HG03066 (cell line): ENCODE results near the gene INHBA.

Experiments used
- ATAC-seq: cut with Tn5 transposase; IDR thresholded peaks from one replicate; pipeline ENCODE4 v1.9.1; 2021; ENCODE audit warnings: low read depth; ENCODE audit not compliant: unreplicated experiment

Gene INHBA

DNA sequence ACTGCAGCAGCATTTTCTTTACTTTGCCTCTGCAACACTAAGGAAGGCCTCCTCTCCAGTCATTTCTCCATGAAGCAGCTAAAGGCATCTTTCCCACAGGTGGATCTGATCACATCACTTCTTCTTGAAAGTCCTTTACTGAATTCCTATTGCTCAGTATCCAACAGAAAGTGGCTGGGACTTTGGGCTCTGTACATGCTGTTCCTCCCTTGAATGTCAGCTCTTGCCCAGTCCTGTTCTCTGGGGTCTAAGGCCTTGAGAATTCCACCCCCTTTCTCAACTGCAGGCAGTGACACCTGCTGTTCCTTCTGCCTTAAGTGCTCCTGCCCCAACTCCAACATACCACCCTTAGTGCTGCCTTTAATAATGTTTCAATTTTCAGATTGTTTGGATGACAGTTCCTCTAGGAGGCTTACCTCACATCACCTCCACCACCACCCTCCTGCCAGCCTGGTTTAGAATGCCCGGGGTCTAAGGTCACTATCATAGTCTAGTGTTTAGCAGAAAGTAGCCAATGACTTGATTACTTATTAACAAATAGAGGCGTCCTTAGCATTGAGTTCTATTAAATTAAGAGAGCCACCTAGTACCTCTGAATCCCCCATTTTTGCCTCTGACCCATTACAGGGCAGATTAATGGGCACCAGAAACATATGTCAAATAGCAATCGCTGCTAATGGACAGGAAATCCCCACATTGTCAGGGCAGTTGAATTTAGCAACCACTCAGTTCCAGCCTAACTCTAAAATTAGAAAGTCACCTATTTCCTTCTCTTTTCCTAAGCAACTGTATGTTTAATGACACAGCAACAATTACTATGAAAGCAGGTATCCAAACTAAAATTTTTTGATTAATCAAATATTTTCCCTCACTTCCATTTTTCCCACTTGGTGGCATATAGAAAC lies 11.4 kb downstream of the INHBA start:
- ATAC-seq: no peak

DNA sequence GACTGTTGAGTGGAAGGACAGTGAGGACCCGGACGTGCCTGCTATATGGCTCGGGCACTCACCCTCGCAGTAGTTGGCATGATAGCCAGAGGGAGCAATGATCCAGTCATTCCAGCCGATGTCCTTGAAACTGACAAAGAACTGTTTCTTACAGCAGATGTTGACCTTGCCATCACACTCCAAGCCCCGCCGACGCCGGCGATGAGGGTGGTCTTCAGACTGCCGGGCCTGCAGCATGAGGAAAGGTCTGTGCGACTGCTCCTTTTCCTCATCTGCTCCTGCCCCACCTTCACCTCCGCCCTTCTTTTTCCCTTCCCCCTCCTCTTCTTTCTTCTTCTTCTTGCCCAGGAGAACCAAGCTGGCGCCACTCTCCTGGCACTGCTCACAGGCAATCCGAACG lies 13.1 kb downstream of the INHBA start:
- no peak for ATAC-seq

DNA sequence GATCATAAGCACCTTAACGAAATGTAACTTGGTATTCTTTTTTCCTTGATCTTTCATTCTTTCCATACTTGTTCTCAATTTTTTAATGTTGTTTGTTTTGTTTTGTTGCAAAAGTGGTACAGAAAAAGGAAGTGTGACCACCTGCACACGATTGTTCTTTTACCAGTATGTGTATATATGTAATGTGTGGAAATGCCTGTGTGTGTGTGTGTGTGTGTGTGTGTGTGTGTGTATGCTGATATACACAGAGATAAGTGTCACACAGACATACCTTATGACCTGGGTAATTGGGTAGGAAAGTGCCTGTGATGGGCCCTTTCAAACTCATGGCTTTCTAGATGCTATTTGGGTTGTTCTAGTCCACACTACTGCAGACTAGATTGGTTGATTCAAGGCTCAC lies 14.0 kb downstream of the INHBA start:
- ATAC-seq: no peak

DNA sequence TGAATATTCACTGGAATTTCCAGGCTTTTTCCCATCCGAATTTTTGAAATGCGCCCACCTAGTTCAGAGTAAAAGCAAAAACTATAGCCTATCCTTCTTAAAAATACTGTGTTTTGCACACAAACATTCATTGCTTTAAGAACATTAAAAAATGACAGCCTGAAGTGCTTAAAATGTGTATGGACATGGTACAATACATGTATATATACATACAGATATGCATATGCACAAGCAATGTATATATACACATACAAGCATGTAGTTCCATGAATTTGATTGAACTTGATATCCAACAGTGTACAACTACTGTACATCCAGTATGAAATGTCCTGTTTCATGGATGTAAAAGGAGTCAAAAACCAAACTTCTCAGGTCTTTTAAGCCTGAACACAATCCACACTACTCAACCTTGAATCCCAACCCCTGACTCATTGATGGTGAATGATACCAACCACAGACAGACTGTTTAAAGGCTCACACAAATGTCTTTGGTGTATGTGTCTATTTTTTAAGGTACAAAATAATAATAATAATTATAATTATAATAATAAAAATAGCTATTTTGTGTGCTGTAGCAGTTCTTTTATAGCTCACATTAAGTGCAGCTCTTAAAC lies 14.8 kb downstream of the INHBA start:
- ATAC-seq: no peak

DNA sequence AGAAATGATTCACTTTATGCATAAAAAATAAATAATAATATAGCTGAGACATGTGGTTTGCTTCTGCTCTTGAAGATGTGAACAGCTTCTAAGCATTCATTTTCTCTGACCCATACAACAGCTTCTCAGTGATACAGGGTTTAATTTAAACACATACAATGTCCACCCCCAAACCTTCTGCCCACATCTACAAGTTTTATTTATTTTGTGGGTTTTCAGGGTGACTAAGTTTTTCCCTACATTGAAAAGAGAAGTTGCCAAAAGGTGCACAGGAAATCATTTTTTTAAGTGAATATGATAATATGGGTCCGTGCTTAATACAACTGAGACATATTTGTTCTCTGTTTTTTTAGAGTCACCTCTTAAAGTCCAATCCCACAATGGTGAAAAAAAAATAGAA lies 17.2 kb downstream of the INHBA start:
- ATAC-seq: no peak

DNA sequence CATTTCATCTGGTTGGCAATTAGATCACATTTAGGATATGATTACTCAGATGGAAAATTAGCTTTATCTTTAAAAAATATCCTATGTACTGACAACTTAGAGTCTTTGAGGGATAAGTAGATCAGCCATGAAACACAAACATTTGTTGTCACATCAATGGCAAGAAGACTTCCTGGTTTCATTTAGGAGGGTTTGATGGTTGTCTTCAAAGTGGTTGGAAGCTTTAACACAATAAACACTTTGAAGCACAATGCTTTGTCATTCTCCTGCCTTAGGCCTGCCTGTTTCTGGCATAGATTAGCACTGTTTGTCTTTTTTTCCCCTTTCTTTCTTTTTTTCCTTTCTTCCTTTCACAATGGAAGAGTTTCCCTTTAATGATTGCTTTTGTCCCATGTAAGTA lies 20.5 kb downstream of the INHBA start:
- ATAC-seq: no peak

DNA sequence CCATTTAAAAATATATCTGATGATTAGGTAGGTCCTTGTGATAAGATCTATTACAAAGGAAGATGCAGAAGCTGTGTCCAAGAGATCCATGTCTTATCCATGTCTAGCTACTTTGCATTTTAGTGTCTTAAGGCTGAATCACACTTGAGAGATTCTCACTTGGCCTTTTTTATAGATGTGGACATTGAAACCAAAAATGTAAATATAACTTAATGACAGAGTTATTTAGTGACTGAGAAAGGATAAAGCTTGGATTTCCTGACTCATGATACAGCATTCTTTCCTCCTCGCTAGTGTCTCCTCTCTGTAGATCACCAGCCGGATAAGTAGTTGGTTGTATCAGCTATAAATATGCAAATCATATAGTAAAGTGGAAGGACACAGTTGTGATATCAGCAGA lies 23.3 kb downstream of the INHBA start:
- no peak for ATAC-seq

DNA sequence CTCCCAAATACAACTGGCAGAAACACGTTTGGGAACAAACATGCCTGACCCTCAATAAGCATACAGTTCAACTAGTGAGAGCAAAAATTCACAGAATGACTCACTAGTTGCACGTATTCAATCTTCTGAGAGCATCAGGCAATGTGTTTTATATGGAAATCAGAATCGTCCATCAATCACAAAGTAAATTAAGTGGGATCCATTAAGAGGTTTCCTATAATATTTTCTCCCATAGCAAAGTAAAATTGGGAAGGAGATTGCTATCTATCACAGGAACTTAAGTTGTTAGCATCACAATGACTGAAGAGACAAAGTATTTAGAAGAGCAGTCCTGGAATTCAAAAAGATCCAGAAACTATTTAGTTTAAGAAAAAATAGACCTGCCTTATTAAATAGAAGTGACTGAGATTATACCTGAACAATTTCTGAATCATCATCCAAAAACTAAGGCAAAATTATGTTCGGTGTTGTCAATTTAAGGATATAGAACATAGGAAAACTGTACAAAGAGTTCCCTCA lies 28.3 kb downstream of the INHBA start:
- ATAC-seq: no peak

DNA sequence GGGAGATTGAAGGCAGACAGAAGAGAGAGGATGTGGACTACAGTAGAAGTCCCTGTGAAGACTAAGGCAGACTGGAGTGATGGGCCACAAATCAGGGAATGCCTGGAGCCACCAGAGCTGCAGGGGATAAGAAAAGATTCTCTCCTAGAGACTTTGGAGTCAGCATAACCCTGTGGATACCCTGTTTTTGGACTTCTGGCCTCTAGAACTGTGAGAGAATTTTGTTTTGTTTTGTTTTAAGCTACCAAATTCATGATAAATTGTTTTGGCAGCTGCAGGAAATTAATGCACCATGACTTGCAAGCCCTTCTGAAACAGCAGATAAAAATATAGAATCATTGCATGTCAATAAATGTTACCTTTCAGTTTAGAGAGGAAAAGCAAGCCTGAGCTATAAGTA lies 41.3 kb downstream of the INHBA start:
- no peak for ATAC-seq

DNA sequence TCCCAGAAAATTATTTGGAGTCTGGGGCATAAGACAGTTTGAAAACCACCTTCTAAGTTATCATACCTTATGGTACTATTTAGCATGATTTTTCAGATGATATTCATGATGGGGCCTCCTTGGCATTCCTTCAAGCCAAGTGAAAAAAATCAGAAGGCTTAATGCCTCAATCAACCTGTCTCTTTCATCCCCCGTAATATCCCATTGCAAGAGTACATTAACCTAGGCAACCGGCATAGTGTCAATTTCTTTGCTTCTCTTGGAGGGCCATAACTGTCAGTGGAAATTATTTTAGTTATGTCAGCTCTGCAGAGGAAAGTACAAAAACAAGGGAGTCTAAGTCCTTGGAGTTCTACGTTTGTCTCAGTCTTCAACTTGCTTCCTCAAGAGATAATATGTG lies 43.4 kb downstream of the INHBA start:
- no peak for ATAC-seq

DNA sequence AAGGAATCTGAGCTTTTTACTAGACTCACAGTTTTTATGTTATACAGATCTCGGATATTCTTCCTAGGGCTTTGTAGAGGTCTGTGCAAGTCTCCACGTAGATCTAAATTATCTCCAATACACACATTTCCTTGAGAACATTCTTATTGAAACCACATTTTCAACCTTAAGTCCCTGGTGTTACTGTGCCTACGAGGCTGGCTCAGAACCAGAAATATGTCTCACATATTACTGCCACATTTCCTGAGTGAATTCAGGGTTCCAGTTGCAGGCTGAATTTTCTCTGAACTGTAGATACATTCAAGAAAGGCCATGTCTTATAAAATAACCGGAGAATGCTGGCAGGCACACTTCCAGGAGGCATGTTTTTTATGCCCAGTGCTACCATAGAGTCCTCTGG lies 46.5 kb downstream of the INHBA start:
- no peak for ATAC-seq

DNA sequence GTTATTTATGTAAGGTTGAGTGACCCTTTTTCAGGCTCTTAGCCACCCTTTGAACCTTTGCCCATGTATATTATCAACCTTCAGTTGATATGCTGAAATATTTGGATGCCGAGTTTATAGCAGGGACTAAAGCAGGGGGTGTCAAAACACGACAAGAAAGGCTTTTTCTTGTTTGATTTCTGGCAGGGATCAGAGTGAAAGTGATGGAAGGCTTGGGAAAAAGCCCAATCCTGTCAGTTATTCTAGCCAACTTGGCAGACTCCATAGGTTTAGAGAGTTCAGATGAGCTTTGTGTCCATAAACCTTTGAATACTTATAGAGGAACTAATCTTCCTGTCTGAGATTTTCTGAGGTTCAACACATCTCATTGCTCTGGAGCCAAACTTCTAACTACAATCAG lies 47.5 kb downstream of the INHBA start:
- ATAC-seq: no peak

DNA sequence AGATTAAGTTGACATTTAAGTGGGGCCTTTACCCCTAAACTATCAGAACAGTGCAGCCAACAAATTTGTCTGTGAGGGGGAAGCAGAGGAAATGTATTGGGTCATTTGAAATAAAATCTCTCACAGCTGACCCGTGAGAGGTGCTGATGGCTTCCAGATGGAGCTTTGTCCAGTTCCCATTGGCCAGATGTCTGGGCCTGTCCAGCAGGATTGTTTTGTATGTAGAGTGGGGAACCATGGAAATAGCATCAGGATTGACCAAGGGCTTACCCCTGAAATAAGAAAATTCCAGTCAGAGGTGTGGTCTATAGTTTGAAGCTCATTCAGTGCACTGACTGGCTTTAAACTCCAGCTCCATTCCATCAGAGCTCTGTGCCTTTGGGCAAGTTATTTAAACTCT lies 50.6 kb downstream of the INHBA start:
- no peak for ATAC-seq

DNA sequence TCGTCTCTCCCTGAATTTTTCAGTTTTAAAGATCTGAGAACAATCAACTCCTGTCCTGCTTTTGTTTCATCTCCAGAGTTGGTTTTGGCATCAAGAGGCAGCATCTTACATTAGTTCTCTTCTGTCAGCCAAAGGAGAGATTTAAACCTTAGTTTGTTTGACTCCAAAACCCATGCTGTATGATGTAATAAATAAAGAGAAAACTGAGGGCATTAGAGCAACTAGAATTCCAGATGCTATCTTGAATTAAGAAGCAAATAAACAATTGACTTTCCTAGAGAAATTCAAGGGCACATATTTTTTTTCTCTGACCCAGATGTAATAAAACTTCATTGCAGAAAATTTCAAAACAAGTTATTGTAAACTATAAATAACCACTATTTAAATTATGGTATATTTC lies 54.4 kb downstream of the INHBA start:
- ATAC-seq: no peak

DNA sequence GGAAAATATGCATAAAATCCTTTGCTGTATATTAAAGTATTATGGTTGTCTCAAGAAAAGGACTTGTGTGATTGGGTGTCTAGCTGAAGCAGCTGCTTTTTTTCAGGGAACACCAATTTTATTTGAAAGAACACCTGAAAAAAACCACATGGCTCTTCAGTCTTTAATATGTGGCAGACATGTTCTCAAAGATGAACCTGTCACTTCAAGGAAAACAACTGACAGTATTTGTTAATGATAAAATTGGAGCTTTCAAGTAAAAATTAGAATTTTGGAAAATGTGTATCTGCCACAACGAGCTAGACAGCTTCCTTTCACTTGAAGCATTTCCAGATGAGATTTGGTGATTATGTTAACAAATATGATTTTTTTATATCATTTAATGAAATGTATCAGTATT lies 59.3 kb downstream of the INHBA start:
- no peak for ATAC-seq

DNA sequence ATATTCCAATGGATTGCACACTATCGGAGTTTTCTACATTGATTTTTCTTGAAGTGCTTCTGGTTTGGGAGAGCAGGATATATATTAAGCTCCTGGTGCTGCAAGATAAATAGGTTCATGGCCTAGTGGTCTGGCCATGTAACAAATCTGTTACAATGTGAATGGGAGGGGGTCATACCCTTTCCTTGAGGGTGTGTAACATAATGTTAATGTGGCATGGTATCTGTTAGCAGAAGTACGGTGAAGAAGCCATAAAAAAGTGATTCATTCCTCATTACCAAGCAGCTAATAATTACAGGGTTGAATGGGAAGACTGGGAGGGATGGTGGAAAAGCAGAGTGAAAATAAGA lies 61.2 kb downstream of the INHBA start:
- ATAC-seq: no peak

DNA sequence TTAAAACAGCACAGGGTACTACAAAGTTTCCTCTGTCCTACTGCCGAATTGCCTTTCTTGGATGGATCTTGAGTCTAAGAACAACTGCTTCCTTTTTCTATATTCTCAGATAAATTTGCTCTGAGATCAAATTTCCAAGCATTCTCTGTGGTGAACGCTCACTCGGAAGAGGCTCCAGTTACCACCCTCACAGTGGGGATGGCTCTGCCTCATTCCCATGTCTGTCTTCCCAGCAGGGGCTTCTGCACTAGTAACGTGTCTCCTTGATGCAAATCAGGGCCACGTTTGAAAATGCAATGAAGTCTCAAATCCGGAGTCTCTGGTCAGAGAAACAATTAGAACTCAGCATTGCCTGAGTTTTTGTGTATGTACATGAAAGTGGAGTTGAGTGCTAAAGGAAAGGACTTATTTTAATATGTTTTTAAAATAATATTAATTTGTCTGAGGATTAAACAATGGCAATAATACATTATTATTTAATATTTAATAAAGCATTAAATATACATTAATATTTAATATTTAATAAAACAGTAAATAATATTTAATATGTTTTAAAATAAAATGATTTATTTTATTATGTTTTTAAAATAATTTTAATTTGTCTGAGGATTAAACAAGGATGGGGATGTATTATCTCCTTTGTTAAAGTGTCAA lies 61.8 kb downstream of the INHBA start:
- ATAC-seq: no peak

DNA sequence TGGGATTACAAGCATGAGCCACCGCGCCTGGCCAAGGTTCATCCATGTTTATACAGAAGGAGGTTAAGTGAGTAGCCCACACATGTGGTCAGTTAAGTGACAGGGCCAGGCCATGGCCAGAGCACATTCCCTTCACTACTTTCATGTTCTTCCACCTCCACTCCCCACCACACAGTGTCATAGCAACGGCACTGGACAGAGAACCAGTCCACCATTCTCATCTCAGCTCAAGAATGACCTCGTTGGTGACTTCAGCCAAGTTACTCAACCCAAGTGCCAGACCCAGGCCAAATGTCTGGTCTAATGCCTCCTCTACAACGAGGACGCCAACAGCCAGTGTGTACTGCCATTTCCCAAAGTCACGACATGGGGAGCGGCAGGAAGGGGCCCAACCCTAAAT lies 62.4 kb downstream of the INHBA start:
- ATAC-seq: no peak

DNA sequence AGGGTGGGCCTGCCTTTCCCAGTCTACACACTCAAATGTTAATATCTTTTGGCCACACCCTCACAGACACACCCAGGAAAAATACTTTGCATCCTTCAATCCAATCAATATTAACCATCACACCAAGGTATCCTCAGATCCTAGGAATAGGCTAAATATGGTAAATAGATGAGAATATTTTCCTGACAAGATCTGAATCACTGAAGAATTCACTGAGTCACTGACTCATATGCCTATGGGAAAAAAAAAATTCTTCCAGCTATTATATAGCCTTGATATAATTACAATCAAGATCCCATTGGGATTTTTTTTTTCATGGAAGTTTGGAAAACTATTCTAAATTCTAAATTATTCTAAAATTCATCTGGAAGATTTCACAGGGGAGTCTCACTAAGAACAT lies 65.8 kb downstream of the INHBA start:
- no peak for ATAC-seq
